Stimulated activated CD4-positive, alpha-beta T cell treated with anti-CD3 and anti-CD28 coated beads, Interleukin-1b, Interleukin-23, amount 100 ng/mL, for 24 hours (primary cell): ENCODE data around the gene RNASEH2A.

Experiments used
- DNase-seq, 4 experiments: peaks; one replicate each; pipeline ENCODE4 v3.0.0-alpha.2; 2020; ENCODE audit warnings: low read depth in 4 of 4, low spot score in 1 of 4

The RNASEH2A gene

DNA sequence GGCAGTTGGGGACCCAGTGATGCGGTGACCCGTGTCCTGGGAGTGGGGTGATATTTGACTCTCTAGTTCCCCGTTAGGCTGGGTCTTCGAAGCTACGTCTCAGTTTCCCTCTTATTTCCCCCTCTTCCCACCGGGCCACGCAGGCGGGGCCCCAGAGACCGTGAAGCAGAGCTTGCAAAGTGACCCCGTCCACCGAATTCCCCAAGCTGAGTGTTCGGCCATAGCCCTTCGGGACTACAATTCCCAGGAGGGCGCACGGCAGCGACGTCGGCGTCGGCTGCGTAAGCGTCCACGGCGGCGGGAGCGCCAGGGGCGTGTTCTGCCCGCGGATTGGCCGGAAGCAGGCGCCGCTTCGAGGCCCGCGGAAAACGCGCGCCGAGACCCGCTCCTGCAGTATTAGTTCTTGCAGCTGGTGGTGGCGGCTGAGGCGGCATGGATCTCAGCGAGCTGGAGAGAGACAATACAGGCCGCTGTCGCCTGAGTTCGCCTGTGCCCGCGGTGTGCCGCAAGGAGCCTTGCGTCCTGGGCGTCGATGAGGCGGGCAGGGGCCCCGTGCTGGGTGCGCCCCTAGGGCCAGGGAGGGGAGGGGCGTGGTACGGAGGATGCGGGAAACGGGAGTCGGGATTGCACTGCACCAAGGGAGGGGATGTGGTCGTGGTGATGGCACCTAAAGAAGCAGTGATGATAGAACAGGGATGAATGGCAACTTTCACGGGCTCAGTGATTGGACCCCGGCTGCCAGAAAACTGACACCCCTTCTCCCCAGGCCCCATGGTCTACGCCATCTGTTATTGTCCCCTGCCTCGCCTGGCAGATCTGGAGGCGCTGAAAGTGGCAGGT, at the start of gene RNASEH2A:
RNASEH2A (plus strand) TSS at position 343 of the 840 bp plus-strand sequence; CDS start at position 433, 90 bp downstream.
- DNase-seq = peak in 3 of 4 experiments; percentile 72 to 85 (median 83)

DNA sequence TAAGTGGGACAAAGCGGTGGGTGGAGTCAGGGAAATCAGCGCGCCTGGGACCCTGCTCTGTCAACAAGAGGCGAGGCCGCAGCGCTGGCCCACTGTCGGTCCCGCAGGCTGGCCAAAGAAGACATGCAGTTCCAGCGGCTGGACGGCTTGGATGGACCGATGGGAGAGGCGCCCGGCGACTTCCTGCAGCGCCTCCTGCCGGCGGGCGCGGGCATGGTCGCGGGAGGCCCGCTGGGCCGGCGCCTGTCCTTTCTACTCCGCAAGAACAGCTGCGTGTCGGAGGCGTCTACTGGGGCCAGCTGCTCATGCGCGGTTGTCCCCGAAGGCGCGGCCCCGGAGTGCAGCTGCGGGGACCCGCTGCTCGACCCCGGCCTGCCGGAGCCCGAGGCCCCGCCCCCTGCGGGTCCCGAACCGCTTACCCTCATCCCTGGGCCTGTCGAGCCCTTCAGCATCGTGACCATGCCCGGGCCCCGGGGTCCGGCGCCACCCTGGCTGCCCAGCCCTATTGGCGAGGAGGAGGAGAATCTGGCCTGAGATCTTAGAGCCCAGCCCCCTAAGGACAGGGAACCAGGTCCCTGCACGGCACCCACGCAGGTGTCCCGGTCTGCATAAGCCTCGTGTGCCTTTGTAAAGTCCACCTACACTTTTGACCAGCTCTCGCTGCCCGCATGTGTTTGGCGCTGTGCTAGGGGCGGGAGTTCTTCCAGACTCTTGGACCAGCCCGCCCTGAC, 48.7 kb upstream of the RNASEH2A start:
- no peak for DNase-seq

DNA sequence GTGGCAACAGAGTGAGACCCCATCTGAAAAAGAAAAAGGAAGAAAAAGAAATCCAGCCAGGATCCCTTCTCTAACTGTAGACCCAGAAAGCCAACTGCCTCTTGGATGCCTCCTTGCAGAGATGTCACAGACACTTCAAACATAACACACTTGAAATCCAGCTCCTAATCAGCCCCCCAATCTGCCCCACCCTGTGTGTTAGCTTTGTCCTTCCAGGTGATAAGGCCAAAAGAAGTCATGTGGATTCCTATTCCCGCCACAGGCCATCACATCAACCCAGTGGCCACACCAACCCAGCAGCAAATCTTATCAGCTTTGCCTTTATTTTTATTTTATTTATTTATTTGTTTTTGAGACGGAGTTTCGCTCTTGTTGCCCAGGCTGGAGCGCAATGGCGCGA, 46.7 kb upstream of the RNASEH2A start:
- no peak for DNase-seq

DNA sequence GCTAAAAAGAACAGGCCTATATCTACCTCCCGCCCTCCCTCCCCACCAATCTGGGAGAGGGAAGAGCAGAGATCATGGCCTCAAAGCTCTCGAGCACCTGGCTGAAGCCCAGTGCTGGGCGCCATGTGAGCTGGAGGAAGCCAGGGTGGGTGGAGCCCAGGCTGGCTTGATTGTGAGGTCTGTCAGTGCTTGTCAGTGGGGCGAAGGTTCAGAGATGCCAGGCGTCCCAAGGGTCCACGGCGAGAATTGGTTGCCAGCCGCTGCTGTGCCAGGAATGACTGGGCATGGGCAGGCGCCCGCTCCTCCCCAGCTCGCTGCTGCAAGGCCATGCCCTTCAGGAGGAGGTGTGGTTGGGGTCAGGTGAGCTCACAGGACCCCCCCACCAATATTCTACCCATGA, 43.3 kb upstream of the RNASEH2A start:
- DNase-seq = no peak

DNA sequence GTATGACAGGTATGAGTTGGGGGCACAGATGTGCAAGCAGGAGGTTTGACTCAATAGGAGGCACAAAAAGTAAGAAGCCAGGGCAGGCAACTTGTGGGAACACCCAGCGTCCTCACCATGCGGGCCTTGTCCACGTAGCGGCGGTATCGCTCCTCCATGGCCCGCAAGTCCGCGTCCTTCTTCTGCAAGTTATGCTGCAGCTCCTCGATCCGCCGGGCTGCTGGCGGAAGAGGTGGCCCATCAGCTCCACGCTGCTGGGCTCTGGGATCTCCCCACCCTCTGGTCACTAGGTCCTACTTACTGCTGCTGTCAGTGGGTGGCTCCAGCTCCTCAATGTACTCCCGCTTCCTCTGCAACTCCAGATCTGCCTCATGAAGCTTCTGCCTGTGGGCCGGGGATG, 41.7 kb upstream of the RNASEH2A start:
- DNase-seq = no peak

DNA sequence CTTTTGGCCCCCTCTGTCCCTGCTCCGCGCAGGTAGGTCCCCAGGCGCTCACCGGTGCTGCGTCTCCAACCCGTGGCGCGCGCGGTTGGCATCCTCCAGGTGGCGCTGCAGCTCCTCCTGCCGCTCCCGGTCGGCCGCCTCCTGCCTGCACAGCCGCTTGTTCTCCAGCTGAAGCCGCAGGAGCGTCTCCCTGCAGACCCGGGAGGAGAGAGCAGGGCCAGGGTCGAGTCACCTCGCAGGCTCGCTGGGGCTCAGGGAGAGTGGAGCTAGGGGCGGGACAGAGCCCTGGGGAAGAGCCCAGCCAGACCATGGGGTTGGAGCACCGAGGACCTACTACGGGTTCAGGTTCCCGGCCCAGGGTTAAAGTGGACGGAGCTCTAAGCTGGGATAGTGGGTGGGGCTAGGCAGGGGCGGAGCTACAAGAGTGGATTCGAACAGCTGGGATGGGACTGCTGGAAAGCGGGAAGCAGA, 40.3 kb upstream of the RNASEH2A start:
- peak in 2 of 4 experiments; percentile 64 to 82 for DNase-seq

DNA sequence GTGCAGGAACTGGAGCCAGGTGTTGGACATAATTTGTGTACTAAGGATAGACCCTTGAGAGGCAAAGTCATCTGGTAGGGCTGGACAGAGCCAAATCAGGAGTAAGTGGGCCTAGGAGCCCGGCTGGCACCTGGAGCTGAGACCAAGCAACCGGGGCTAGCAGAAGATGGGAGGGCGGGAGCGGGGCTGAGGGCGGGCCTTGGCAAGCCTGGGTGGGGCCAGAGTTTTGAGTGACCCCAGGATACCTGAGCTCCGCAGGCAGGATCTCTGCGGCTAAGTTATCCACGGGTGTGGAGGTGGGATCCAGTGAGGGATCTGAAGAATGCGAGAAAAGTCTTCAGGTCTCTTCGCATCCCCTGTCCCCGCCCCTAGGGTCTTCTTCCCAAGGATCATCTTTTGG, 39.2 kb upstream of the RNASEH2A start:
- no peak for DNase-seq

DNA sequence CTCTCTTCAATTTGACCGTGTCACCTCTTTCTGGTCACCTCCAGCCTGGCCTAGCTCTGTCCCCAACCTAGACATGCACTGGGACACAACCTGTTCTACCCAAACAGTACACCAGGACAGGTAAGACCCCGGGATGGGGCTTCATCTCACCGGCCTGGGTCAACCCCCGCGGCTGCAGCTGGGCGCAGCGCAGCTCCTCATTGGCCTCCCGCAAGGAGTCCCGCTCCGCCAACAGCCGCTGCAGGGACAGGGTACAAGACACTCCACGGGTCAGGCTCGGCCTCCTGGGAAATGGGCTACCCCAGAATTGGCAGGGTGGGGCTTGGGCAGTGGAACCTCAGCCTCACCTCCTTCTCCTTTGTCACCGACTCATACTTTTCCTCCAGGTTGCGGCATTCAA, 38.7 kb upstream of the RNASEH2A start:
- DNase-seq = no peak

DNA sequence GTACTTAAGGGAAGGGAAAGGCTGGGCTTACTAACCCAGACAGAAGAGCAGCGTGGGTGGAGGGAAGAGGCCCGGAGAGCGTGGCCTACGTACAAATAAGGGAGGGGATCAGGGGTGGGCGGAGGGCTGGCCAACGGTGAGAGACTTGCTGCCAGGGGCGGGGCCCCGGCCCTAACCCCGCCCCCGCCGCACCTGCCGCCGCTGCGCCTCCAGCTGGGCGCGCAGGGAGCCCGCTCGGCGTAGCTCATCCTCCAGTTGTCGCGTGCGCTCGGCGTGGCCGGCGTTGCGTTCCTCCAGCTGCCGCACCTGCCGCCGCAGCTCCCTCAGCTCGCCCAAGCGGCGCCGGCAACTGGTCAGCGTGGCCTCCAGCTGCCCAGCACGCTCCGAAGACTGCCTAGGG, 36.7 kb upstream of the RNASEH2A start:
- no peak for DNase-seq

DNA sequence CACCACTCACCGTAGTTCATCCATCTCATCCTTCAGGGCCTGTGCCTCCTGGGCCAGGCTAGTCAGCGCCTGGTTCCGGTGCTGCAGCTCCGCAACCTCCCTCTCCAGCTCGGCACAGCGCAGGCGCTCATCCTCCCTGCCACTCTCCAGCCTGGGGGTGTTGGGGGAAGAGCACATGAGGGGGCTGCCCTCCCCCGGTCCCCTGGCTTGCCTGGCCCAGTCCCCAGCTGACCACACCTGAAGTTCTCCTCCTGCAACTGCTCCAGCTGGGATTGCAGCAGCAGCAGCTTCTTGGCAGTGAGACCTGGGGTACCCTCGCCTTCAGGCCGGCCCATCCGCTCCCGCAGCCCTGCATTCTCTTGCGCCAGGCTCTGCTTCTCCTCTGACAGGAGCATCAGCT, 35.5 kb upstream of the RNASEH2A start:
- DNase-seq = no peak

DNA sequence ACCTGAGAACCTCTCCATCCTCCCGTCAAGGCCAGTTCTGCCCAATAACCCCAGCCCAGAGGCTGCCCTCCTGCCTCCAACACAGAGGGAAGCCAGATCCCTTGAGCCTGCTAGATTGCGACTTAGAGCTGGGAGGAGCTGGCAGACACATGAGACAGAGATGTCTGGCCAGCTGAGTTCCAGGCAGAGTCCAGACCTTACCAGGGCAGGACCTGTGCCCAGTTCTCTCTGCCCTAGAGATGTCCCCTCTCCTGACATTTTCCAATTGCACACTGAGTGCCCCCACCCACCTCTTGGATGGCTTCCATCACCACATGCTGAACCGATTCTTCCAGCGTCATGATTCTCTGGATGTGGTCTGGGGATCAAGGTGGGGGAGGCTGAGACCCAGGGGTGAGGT, 34.1 kb upstream of the RNASEH2A start:
- no peak for DNase-seq

DNA sequence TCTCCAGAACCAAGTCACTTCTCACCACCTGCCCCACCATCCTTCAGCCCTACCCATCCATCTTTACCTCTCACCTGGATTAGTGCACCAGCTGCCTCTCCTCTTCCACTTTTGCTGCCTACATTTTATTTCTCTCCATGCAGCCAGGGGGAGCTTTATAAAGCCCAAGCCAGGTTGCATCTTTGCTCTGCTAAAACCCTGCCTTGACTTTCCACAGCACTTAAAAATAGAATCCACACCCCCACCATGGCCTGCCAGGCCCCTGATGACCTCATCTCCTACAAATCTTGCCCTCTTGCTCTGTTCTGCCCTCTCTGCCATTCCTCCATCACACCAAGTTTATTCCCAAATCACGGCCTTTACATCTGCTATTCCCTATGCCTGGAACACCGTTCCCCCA, 32.8 kb upstream of the RNASEH2A start:
- no peak for DNase-seq

DNA sequence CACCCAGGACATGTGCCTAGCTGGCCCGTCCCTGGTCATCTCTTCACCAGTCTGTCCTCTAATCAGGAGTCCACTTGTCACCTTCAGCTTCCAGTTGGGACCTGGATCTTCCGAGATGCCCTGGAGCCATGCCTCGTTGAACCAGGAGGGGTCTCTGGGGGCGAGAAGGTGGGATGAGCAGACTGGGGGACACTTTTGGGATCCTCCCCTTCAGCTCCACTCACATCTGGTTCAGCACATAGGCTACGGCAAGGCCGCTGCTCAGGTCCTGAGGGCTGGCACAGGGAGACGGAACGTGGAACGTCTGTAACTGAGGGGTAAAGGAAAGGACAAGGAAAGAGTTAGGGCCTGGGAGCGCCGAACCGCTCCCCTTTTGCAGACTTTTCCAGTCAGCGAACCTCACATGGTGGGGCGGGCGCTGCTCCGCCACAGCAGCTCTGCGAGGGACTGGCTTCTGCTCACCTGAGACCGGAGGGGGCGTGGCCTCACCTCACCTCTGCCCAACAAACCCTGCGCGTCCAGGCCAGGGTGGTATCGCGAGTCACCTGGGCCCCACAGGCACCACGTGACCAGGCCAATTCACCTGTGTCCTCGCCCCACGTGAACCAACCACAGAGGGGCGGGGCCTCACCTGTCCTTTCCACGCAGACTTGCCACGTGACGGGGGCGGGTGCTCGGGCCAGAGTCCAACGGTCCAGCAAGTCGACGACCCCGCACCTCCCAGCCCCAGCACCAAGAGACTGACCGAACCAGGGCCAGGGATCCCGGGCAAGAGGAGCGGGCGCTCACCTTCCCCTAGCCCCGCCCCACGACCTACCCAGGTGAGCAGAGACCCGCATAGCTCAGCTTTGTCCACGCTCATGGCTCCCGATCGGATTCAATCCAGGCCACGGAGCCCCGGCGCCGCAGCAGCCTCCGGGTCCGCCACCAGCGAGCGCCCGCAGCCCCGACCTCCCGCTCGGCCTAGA, 31.5 kb upstream of the RNASEH2A start, which contains the start of gene HOOK2:
HOOK2 (minus strand) TSS at position 965 of the 968 bp plus-strand sequence; CDS start at position 862, 103 bp downstream.
- DNase-seq = no peak

DNA sequence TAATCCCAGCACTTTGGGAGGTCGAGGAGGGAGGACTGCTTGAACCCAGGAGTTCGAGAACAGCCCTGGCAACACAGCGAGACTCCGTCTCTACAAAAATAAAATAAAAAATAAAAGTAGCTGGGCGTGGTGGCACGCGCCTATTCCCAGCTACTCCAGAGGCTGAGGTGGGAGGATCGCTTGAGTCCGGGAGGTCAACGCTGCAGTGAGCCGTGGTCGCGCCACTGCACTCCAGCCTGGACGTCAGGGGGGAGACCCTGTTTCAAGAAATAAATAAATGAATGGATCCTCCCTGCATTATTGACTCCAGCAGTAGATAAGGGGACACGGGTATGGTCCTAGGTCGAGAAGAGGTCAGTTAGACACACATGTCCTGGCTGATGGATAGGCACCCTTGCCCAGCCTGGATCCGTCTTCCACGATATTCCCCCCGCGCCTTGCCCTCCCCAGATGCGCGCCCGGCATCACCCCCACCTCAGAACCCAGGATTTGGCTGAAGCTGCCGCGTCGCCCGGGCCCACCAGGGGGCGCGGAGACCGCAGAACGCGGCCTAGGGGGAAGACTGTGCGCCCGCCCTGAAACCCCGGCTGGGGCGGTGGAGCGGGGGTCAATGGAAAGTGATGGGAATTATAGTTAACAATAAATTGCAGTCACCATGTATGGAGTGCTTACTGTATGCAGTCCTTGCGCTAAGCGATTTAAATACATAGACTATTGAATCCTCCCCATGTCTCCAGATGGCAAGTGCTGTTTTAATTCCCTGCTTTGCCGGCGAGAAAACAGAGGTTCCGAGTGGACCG, 29.0 kb upstream of the RNASEH2A start:
- peak in 2 of 4 experiments; percentile 71 to 79 for DNase-seq

DNA sequence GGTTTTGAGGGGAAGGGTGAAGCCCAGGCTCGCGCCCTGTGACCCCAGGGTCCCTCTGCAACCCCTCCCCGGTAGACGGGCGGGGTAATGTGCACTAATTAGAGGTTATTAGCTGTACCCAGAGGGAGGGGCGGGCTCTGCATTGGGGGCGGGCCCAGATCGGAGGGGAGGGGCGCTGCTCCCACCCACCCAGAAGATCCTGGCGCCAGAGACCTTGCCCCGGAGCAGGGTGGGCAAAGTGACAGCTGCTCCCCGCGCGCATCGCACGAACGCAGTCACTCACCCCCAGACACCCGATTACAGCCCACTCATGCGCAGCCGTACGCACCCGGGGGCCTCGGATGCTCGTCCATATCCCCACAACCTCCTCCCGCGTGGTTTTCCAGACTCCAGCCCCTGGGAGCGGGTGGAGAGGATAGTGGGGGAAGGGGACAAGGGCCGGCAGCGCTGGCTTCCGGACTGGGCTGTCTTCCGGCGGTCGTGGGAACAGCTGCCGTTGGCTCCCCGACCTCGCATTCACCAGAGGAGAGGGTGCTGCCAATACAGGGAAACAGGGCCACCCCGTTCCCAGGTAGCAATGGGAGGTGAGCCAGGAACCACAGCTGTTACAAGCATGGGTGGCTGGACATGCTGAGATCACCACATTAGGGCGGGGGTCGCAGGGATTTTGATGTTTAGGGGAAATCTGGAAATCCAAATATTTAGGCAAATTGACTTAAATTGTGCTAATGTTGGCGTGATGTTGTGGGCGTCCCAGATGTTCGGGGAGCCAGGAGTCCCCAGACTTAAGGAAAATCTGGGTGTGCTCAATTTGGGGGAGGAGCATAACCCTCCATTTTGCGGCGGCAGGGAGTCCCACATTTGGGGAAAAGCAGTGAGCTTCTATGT, 28.1 kb upstream of the RNASEH2A start:
- no peak for DNase-seq

DNA sequence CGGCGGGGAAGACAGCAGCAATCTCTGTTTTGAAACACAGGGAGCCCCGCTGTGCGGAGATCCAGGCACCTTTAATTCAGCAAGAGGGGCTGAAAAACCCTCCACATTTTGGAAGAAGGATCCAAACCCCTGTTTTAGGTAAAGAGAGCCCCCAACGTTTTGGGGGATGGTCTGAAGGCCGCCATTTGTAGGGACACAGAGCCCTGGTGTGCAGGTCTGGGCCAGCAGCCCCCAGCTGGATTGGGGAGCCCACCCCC, 27.6 kb upstream of the RNASEH2A start:
- no peak for DNase-seq

DNA sequence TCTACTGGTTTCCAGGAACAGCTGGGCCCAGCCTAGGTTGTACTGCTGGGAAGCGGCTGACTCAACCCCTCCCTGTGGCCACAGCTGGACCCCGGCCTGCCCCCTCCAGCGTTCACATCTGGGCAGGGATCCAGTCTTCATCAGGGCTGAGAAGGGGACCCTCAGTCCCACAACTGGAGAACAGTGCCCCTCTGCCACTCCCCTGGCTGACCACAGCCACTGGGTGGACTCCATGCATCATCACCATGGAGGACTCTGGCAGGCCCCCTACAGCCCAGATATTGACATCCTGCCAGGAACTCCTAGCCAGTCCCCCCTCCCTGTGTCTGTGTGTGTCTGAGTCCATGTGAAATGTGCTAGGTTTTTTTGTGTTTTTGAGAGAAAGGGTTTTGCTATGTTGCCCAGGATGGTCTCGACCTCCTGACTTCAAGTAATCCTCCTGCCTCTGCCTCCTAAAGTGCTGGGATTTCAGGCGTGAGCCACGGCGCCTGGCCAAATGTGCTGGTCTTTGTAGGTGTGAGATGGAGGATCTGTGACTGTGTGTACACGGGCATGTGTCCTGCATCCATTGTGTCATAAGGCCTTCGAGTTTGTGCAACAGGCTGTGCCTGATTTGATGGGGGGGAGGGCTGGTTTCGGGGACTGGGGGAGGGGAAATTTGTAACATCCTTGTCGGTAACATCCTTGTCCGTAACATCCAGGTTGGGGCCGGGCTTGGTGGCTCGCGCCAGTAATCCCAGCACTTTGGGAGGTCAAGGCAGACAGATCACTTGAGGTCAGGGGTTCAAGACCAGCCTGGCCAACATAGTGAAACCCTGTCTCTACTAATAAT, 27.0 kb upstream of the RNASEH2A start:
- no peak for DNase-seq

DNA sequence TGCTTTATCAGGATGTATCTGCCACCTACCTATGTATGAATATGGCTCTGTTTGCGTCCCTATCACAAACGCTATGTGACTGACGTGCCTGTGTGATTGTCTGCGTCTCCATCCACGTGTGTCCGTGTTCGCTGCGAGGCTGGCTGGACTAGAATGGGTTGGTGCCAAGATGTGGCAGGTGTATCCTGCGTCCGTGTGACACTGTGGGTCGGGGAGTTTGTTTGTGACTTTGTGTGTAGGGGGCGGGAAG, 24.3 kb upstream of the RNASEH2A start:
- DNase-seq = no peak
